ENCODE results near the gene HEXIM2.
A peak's percentile ranks its signal among the peaks of the same experiment; 100 is the strongest.

HEXIM2 gene

GRCh38 chr17:45168991-45169752 is 7.5 kb downstream of the HEXIM2 start:
- DNase-seq = no peak
- Histone ChIP-seq H3K36me3 (replicated peaks) (no peaks in the 10 kb centered on the region), H3K4me3 (ENCODE audit: low read depth, low read length) (no peak overlapping the region), H3K27ac (no peak overlapping the region), H3K27me3 (replicated peaks) (no peaks in the 10 kb centered on the region)
- TF ChIP-seq CTCF (IDR thresholded peaks at IDR 0.05; ENCODE audit: low read depth, low read length, missing control alignments) = no peak
- in situ Hi-C loops (cut with HindIII; ENCODE audit: low pct_ligation_motif_present, low sequenced_read_pairs) = no loop called here

GRCh38 chr17:45170280-45170930 is 8.7 kb downstream of the HEXIM2 start:
- DNase-seq = no peak
- in situ Hi-C loops (cut with HindIII; ENCODE audit: low pct_ligation_motif_present, low sequenced_read_pairs) = no loop called here
- no peaks in the 10 kb centered on the region for H3K36me3 ChIP-seq (replicated peaks)
- no peak for TF ChIP-seq CTCF (IDR thresholded peaks at IDR 0.05; ENCODE audit: low read depth, low read length, missing control alignments)
- no peak overlapping the region for H3K4me3 ChIP-seq (ENCODE audit: low read depth, low read length)
- no peaks in the 10 kb centered on the region for H3K27me3 ChIP-seq (replicated peaks)
- H3K27ac ChIP-seq = peak overlapping the region; percentile 4

- H3K4me3 ChIP-seq (ENCODE audit: low read depth, low read length) = peak overlapping the region; percentile 3
- TF ChIP-seq CTCF (IDR thresholded peaks at IDR 0.05; ENCODE audit: low read depth, low read length, missing control alignments) = no peak
- no peaks in the 10 kb centered on the region for H3K27me3 ChIP-seq (replicated peaks)
- H3K27ac ChIP-seq = peak overlapping the region; percentile 28
- in situ Hi-C loops (cut with HindIII; ENCODE audit: low pct_ligation_motif_present, low sequenced_read_pairs) = no loop called here
- DNase-seq = peak; percentile 51
- no peaks in the 10 kb centered on the region for H3K36me3 ChIP-seq (replicated peaks)
Measured at GRCh38 chr17:45170931-45171337, 9.3 kb downstream of the HEXIM2 start.

GRCh38 chr17:45171338-45172231 is 9.9 kb downstream of the HEXIM2 start:
- Histone ChIP-seq H3K36me3 (replicated peaks) (no peaks in the 10 kb centered on the region), H3K27ac (peak overlapping the region; percentile 28), H3K27me3 (replicated peaks) (no peaks in the 10 kb centered on the region), H3K4me3 (ENCODE audit: low read depth, low read length) (peak overlapping the region; percentile 3)
- TF ChIP-seq CTCF (IDR thresholded peaks at IDR 0.05; ENCODE audit: low read depth, low read length, missing control alignments) = no peak
- in situ Hi-C loops (cut with HindIII; ENCODE audit: low pct_ligation_motif_present, low sequenced_read_pairs) = no loop called here
- no peak for DNase-seq

GRCh38 chr17:45172232-45172540 is 10.5 kb downstream of the HEXIM2 start:
- H3K27ac ChIP-seq = no peak overlapping the region
- no peak for TF ChIP-seq CTCF (IDR thresholded peaks at IDR 0.05; ENCODE audit: low read depth, low read length, missing control alignments)
- no peak for DNase-seq
- H3K27me3 ChIP-seq (replicated peaks) = no peaks in the 10 kb centered on the region
- no peak overlapping the region for H3K4me3 ChIP-seq (ENCODE audit: low read depth, low read length)
- no peaks in the 10 kb centered on the region for H3K36me3 ChIP-seq (replicated peaks)
- in situ Hi-C loops (cut with HindIII; ENCODE audit: low pct_ligation_motif_present, low sequenced_read_pairs) = no loop called here

All from brain microvascular endothelial cell (primary cell).